GM23338 (cell line): ENCODE data around the gene RAB11A. TPM values are rescaled to one million over a fixed set of nuclear protein-coding genes. Genes with fewer than 3 reads are reported as not detected.

Experiments
- ATAC-seq: fragments of 200-7000 bp; cut with Tn5 transposase; 3 replicates; pipeline ENCODE4 v1.9.1; 2020
- DNase-seq: peaks from one replicate; pipeline ENCODE4 v3.0.0-alpha.2; 2015; ENCODE audit warnings: low spot score
- H2AFZ ChIP-seq: fragments of 200-600 bp; sonication (generic); 2 replicates; pipeline ENCODE4 v1.8.0; 2016; ENCODE audit warnings: antibody characterized with exemption, mild to moderate bottlenecking, moderate library complexity
- H3F3A ChIP-seq: fragments of 200-600 bp; sonication (generic); replicated peaks from 2 replicates; pipeline ENCODE4 v1.8.0; 2017; ENCODE audit warnings: antibody characterized with exemption, mixed run types, low read depth
- H3K27ac ChIP-seq: fragments of 200-600 bp; sonication (generic); 2 replicates; pipeline ENCODE4 v1.6.1; 2016; ENCODE audit warnings: low read depth
- H3K27me3 ChIP-seq: fragments of 200-600 bp; sonication (generic); 2 replicates; pipeline ENCODE4 v1.8.0; 2016; ENCODE audit warnings: mild to moderate bottlenecking, mixed run types, moderate library complexity; ENCODE audit not compliant: insufficient read depth
- H3K36me3 ChIP-seq: fragments of 200-600 bp; sonication (generic); 2 replicates; pipeline ENCODE4 v1.8.0; 2016; ENCODE audit warnings: mild to moderate bottlenecking; ENCODE audit not compliant: insufficient read depth
- H3K4me1 ChIP-seq: fragments of 200-600 bp; sonication (generic); 2 replicates; pipeline ENCODE4 v1.8.0; 2016; ENCODE audit warnings: mild to moderate bottlenecking, moderate library complexity; ENCODE audit not compliant: insufficient read depth
- H3K4me2 ChIP-seq: fragments of 200-600 bp; sonication (generic); 2 replicates; pipeline ENCODE4 v1.7.1; 2017; ENCODE audit warnings: mixed run types
- H3K4me3 ChIP-seq: fragments of 200-600 bp; sonication (generic); 2 replicates; pipeline ENCODE4 v1.6.1; 2016; ENCODE audit warnings: mixed run types
- H3K79me2 ChIP-seq: fragments of 200-600 bp; sonication (generic); replicated peaks from 2 replicates; pipeline ENCODE4 v1.8.0; 2017; ENCODE audit warnings: mild to moderate bottlenecking; ENCODE audit not compliant: insufficient read depth
- H3K9me2 ChIP-seq: fragments of 200-600 bp; sonication (generic); 2 replicates; pipeline ENCODE4 v1.8.0; 2017; ENCODE audit not compliant: insufficient read depth
- H4K20me1 ChIP-seq: fragments of 200-600 bp; sonication (generic); replicated peaks from 2 replicates; pipeline ENCODE4 v1.8.0; 2017; ENCODE audit warnings: mild to moderate bottlenecking; ENCODE audit not compliant: insufficient read depth
- H3K27ac Mint-ChIP-seq: 2 replicates; pipeline ENCODE4 v1.8.0; 2020; ENCODE audit warnings: inconsistent platforms, mild to moderate bottlenecking, moderate library complexity, mixed read lengths
- H3K27me3 Mint-ChIP-seq: 3 replicates; pipeline ENCODE4 v1.8.0; 2022; ENCODE audit warnings: low read depth, mild to moderate bottlenecking, moderate library complexity, mixed read lengths, inconsistent platforms; ENCODE audit not compliant: insufficient read depth, poor library complexity
- H3K36me3 Mint-ChIP-seq: 3 replicates; pipeline ENCODE4 v1.8.0; 2021; ENCODE audit warnings: low read depth, mild to moderate bottlenecking, inconsistent platforms, moderate library complexity, mixed read lengths
- H3K4me1 Mint-ChIP-seq: 3 replicates; pipeline ENCODE4 v1.8.0; 2020; ENCODE audit warnings: mild to moderate bottlenecking, inconsistent platforms, mixed read lengths
- H3K4me3 Mint-ChIP-seq: 3 replicates; pipeline ENCODE4 v1.8.0; 2021; ENCODE audit warnings: moderate library complexity, mild to moderate bottlenecking, inconsistent platforms, mixed read lengths
- H3K9me3 Mint-ChIP-seq: 3 replicates; pipeline ENCODE4 v1.8.0; 2020; ENCODE audit warnings: moderate library complexity, mild to moderate bottlenecking, inconsistent platforms, mixed read lengths
- CREB1 ChIP-seq: fragments of 250-450 bp; sonication (Bioruptor Pico); IDR thresholded peaks from 2 replicates; pipeline ENCODE4 v1.5.0; 2020; ENCODE audit warnings: low read depth, mild to moderate bottlenecking, moderate library complexity
- CTCF ChIP-seq, 2 experiments: fragments of 200-600 bp in 1 of 2; sonication (generic) in 1 of 2; conservative IDR thresholded peaks; 2 replicates each; pipeline versions ENCODE4 v1.5.1 to v1.6.1; 2016 to 2017; ENCODE audit warnings: antibody characterized with exemption in 2 of 2, low read depth in 2 of 2, mild to moderate bottlenecking in 2 of 2, moderate library complexity in 1 of 2
- ETS1 ChIP-seq: IDR thresholded peaks from 2 replicates; pipeline ENCODE4 v1.6.1; 2016; ENCODE audit warnings: antibody characterized with exemption
- EZH2 ChIP-seq: fragments of 200-600 bp; sonication (generic); IDR thresholded peaks from one replicate; pipeline ENCODE4 v1.8.0; 2017; ENCODE audit warnings: antibody characterized with exemption, mild to moderate bottlenecking, low read depth; ENCODE audit not compliant: unreplicated experiment
- EZH2phosphoT487 ChIP-seq: fragments of 200-600 bp; sonication (generic); IDR thresholded peaks from one replicate; pipeline ENCODE4 v1.8.1; 2018; ENCODE audit warnings: antibody characterized with exemption; ENCODE audit not compliant: unreplicated experiment
- JUNB ChIP-seq: IDR thresholded peaks from one replicate; pipeline ENCODE4 v1.6.1; 2016; ENCODE audit warnings: antibody characterized with exemption; ENCODE audit not compliant: unreplicated experiment
- NANOG ChIP-seq: IDR thresholded peaks from 2 replicates; pipeline ENCODE4 v1.6.1; 2016; ENCODE audit warnings: antibody characterized with exemption, borderline replicate concordance
- POLR2AphosphoS5 ChIP-seq: IDR thresholded peaks from 2 replicates; pipeline ENCODE4 v1.6.1; 2016; ENCODE audit warnings: antibody characterized with exemption, low read depth
- REST ChIP-seq: IDR thresholded peaks from one replicate; pipeline ENCODE4 v1.6.1; 2018; ENCODE audit warnings: antibody characterized with exemption; ENCODE audit not compliant: unreplicated experiment
- STAT1 ChIP-seq: IDR thresholded peaks from one replicate; pipeline ENCODE4 v1.6.1; 2016; ENCODE audit warnings: antibody characterized with exemption; ENCODE audit not compliant: unreplicated experiment
- ZNF114 ChIP-seq: fragments of 250-450 bp; sonication (Bioruptor Pico); IDR thresholded peaks from 2 replicates; pipeline ENCODE4 v1.5.0; 2020; ENCODE audit warnings: mild to moderate bottlenecking, moderate library complexity
- ZNF331 ChIP-seq: fragments of 250-450 bp; sonication (Bioruptor Pico); IDR thresholded peaks from 2 replicates; pipeline ENCODE4 v1.5.0; 2020; ENCODE audit warnings: low read depth, mild to moderate bottlenecking, moderate library complexity
- ZNF462 ChIP-seq: fragments of 250-450 bp; sonication (Bioruptor Pico); IDR thresholded peaks from 2 replicates; pipeline ENCODE4 v1.5.0; 2020; ENCODE audit warnings: mild to moderate bottlenecking, moderate library complexity
- polyA plus RNA-seq: library from polyadenylated mRNA; unstranded; fragments of >200 nt; fragmentation: Nextera tagmentation; extraction: Ambion mirVana; gene quantifications from 2 replicates; pipeline ENCODE4 v1.2.1, GENCODE V29; 2016
- total RNA-seq: library from RNA; depleted of rRNA; stranded (reverse); fragments of >200 nt; shearing (Covaris generic); gene quantifications from 2 replicates; pipeline ENCODE4 v1.2.3, GENCODE V29; 2014

The RAB11A gene
- total and polyA plus RNA-seq, 2 experiments from 2014 or later = 251 to 369 TPM

GRCh38 chr15:65937476-65937875 lies 68.2 kb downstream of the RAB11A start:
- Histone ChIP-seq H3F3A (no peaks in the 10 kb centered on the region), H3K27me3 (no peaks in the 10 kb centered on the region), H3K4me2 (no peak overlapping the region), H4K20me1 (no peaks in the 10 kb centered on the region), H3K79me2 (no peaks in the 10 kb centered on the region), H3K27ac (no peak overlapping the region), H3K4me3 (no peak overlapping the region), H3K4me1 (no peaks in the 10 kb centered on the region), H3K9me2 (no peaks in the 10 kb centered on the region), H2AFZ (no peak overlapping the region), H3K36me3 (no peaks in the 10 kb centered on the region)
- no peak overlapping the region for H3K27ac Mint-ChIP-seq
- peaks cover 3% of the 10 kb centered on the region; the same call in 2 of the 3 replicates for H3K4me1 Mint-ChIP-seq
- no peak for DNase-seq
- H3K27me3 Mint-ChIP-seq = peaks cover 9% of the 10 kb centered on the region
- ATAC-seq = no peak
- no peaks in the 10 kb centered on the region for H3K36me3 Mint-ChIP-seq
- no peak overlapping the region for H3K4me3 Mint-ChIP-seq
- no peaks in the 10 kb centered on the region for H3K9me3 Mint-ChIP-seq
- TF ChIP-seq CREB1 (CRISPR knock-in tag) (no peak), EZH2 (no peak), ZNF462 (CRISPR knock-in tag) (no peak), ZNF331 (CRISPR knock-in tag) (no peak), JUNB (no peak), REST (no peak), NANOG (no peak), ZNF114 (CRISPR knock-in tag) (no peak), STAT1 (no peak), ETS1 (no peak), EZH2phosphoT487 (no peak), CTCF (conservative IDR thresholded peaks at IDR 0.05; ENCODE audit: low read depth in 2 of 2) (no peak), POLR2AphosphoS5 (no peak)
